DND-41 (cell line): Measurements from ENCODE around the gene OLFM3.

Experiments used
- CTCF ChIP-seq: IDR thresholded peaks from 2 replicates; pipeline ENCODE4 v1.5.1; 2012; ENCODE audit warnings: borderline replicate concordance, low read length, moderate library complexity, mild to moderate bottlenecking; ENCODE audit not compliant: poor library complexity, severe bottlenecking; ENCODE audit errors: extremely low read depth
- EZH2 ChIP-seq: IDR thresholded peaks from 3 replicates; pipeline ENCODE4 v1.6.1; 2012; ENCODE audit warnings: borderline replicate concordance, low read depth, mild to moderate bottlenecking, moderate library complexity, low read length, inconsistent platforms; ENCODE audit not compliant: severe bottlenecking

GRCh38 chr1:102045752-102046151, 49.0 kb upstream of the OLFM3 start:
- TF ChIP-seq CTCF (no peak), EZH2 (no peak)
